ENCODE measurements around the gene PARPBP. TPM values are rescaled to one million over a fixed set of nuclear protein-coding genes. Genes with fewer than 3 reads are reported as not detected.
"Not testable (repeated sequence)": the region's sequence is repeated elsewhere in the genome, so short reads cannot be mapped to it uniquely, and the experiment has no call there.

The PARPBP gene
- total RNA-seq, 1 donor from 2014 or later: 30.6 TPM

DNA sequence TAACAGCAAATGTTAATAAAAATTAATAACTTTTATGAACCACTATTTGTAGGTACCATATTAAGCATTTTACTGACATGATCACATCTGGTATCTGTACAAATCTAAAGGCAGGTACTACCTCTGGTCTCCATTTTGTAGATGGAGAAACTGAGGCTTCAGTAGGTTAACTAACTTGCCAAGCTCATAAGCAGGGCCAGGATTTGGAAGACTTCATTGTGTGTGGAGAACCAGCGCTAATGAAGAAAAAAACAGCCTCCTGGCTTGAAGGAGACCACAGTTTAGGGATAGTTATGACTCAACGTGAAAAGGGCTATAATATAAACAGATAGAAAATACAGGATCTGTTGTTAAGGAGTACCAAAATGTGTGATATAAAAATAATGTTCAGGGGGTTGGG lies 1.1 kb upstream of the PARPBP start:
- peak overlapping the region; percentile 98 for H3K4me3 Mint-ChIP-seq
- H3K4me1 Mint-ChIP-seq: peaks cover 25% of the 10 kb centered on the region
- H3K9me3 Mint-ChIP-seq: no peaks in the 10 kb centered on the region
- H3K27ac Mint-ChIP-seq (ENCODE audit: unreplicated experiment): no peak overlapping the region
- TF ChIP-seq, protein P1, sequence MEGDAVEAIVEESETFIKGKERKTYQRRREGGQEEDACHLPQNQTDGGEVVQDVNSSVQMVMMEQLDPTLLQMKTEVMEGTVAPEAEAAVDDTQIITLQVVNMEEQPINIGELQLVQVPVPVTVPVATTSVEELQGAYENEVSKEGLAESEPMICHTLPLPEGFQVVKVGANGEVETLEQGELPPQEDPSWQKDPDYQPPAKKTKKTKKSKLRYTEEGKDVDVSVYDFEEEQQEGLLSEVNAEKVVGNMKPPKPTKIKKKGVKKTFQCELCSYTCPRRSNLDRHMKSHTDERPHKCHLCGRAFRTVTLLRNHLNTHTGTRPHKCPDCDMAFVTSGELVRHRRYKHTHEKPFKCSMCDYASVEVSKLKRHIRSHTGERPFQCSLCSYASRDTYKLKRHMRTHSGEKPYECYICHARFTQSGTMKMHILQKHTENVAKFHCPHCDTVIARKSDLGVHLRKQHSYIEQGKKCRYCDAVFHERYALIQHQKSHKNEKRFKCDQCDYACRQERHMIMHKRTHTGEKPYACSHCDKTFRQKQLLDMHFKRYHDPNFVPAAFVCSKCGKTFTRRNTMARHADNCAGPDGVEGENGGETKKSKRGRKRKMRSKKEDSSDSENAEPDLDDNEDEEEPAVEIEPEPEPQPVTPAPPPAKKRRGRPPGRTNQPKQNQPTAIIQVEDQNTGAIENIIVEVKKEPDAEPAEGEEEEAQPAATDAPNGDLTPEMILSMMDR (conservative IDR thresholded peaks at IDR 0.05): no peak
- no peaks in the 10 kb centered on the region for H3K36me3 Mint-ChIP-seq (ENCODE audit: low read depth)
- no peak for DNase-seq (ENCODE audit: low read depth, low spot score)
- H3K27me3 Mint-ChIP-seq (ENCODE audit: low read depth): no peaks in the 10 kb centered on the region

GRCh38 chr12:102120564-102120873 lies 536 bp downstream of the PARPBP start:
- no peak for DNase-seq (ENCODE audit: low read depth, low spot score)
- no peaks in the 10 kb centered on the region for H3K9me3 Mint-ChIP-seq
- H3K4me1 Mint-ChIP-seq: peaks cover 25% of the 10 kb centered on the region
- peak overlapping the region; percentile 91 for H3K27ac Mint-ChIP-seq (ENCODE audit: unreplicated experiment)
- TF ChIP-seq, protein P1 (conservative IDR thresholded peaks at IDR 0.05): no peak
- H3K4me3 Mint-ChIP-seq: peak overlapping the region; percentile 98
- H3K27me3 Mint-ChIP-seq (ENCODE audit: low read depth): no peaks in the 10 kb centered on the region
- H3K36me3 Mint-ChIP-seq (ENCODE audit: low read depth): peaks cover 7% of the 10 kb centered on the region

DNA sequence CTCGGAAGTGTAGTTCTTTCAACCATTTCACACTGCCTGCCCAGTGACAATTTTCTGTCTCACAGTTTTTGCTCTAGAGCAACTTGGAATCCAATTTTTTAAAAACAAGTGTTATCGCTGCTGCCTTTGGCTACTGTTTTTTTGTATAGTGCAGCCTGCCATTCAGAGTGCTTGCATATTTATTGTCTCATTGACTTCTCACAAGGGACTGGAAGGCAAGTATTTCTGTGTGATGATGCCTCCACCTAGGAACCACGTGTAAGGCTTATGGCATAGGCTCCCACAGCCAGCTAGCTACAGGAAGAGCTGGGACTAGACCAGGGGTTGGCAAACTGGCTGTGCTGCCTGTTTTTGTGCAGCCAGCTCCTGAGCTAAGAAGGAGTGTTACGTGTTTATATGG lies 903 bp downstream of the PARPBP start:
- Mint-ChIP-seq H3K4me3 (peak overlapping the region; percentile 98), H3K4me1 (peaks cover 25% of the 10 kb centered on the region), H3K27me3 (ENCODE audit: low read depth) (no peaks in the 10 kb centered on the region), H3K9me3 (no peaks in the 10 kb centered on the region), H3K27ac (ENCODE audit: unreplicated experiment) (peak overlapping the region; percentile 91), H3K36me3 (ENCODE audit: low read depth) (peaks cover 11% of the 10 kb centered on the region)
- TF ChIP-seq, protein P1 (conservative IDR thresholded peaks at IDR 0.05): no peak
- DNase-seq (ENCODE audit: low read depth, low spot score): no peak

GRCh38 chr12:102121328-102121727 lies 1.3 kb downstream of the PARPBP start:
- Mint-ChIP-seq H3K4me1 (peaks cover 25% of the 10 kb centered on the region), H3K4me3 (peak overlapping the region; percentile 98), H3K36me3 (ENCODE audit: low read depth) (peaks cover 13% of the 10 kb centered on the region)
- H3K27ac Mint-ChIP-seq (ENCODE audit: unreplicated experiment); H3K27me3 Mint-ChIP-seq (ENCODE audit: low read depth); H3K9me3 Mint-ChIP-seq; DNase-seq (ENCODE audit: low read depth, low spot score): not testable (repeated sequence)

- not testable (repeated sequence) for DNase-seq (ENCODE audit: low read depth, low spot score); H3K27ac Mint-ChIP-seq (ENCODE audit: unreplicated experiment); H3K4me3 Mint-ChIP-seq; H3K27me3 Mint-ChIP-seq (ENCODE audit: low read depth); H3K4me1 Mint-ChIP-seq
- H3K9me3 Mint-ChIP-seq: peaks cover 12% of the 10 kb centered on the region
- peaks cover 54% of the 10 kb centered on the region for H3K36me3 Mint-ChIP-seq (ENCODE audit: low read depth)
These were observed 10.7 kb downstream of the PARPBP start for GRCh38 chr12:102130720-102131119.

DNA sequence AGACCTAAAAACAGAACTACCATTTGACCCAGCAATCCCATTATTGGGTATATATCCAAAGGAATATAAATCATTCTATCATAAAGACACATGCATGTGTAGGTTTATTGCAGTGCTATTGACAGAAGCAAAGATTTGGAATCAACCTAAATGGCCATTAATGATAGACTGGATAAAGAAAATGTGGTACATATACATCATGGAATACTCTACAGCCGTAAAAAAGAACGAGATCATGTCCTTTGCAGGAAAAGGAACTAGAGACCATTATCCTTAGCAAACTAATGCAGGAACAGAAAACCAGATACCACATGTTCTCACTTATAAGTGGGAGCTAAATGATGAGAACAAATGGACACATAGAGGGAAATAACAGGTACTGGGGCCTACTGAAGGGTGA lies 11.5 kb downstream of the PARPBP start:
- not testable (repeated sequence) for H3K4me3 Mint-ChIP-seq; H3K4me1 Mint-ChIP-seq; H3K27ac Mint-ChIP-seq (ENCODE audit: unreplicated experiment); H3K27me3 Mint-ChIP-seq (ENCODE audit: low read depth); DNase-seq (ENCODE audit: low read depth, low spot score)
- peaks cover 54% of the 10 kb centered on the region for H3K36me3 Mint-ChIP-seq (ENCODE audit: low read depth)
- peaks cover 12% of the 10 kb centered on the region for H3K9me3 Mint-ChIP-seq

GRCh38 chr12:102137619-102138018 lies 17.6 kb downstream of the PARPBP start:
- not testable (repeated sequence) for H3K27me3 Mint-ChIP-seq (ENCODE audit: low read depth); DNase-seq (ENCODE audit: low read depth, low spot score); H3K4me1 Mint-ChIP-seq; H3K4me3 Mint-ChIP-seq; H3K9me3 Mint-ChIP-seq; H3K27ac Mint-ChIP-seq (ENCODE audit: unreplicated experiment)
- peaks cover 70% of the 10 kb centered on the region for H3K36me3 Mint-ChIP-seq (ENCODE audit: low read depth)

- not testable (repeated sequence) for H3K27me3 Mint-ChIP-seq (ENCODE audit: low read depth); H3K4me1 Mint-ChIP-seq; DNase-seq (ENCODE audit: low read depth, low spot score); H3K9me3 Mint-ChIP-seq; H3K4me3 Mint-ChIP-seq; H3K27ac Mint-ChIP-seq (ENCODE audit: unreplicated experiment)
- H3K36me3 Mint-ChIP-seq (ENCODE audit: low read depth): peaks cover 64% of the 10 kb centered on the region
These were observed 22.9 kb downstream of the PARPBP start for GRCh38 chr12:102142866-102143373.

All from neural crest cell (in vitro differentiated cells).